Tibial artery (tissue), 4 donors: ENCODE measurements around the gene SLC25A13.

Experiments
- DNase-seq, 2 donors: peaks; one replicate each; pipeline ENCODE4 v3.0.0-alpha.2; 2019
- H3K27ac ChIP-seq, 2 donors: fragments of 200-600 bp; sonication (generic) in 1 of 2; 1 replicate in 1 of 2; 2 replicates in 1 of 2; pipeline ENCODE4 v1.5.1; 2018 to 2019; ENCODE audit warnings: mild to moderate bottlenecking in 1 of 2
- H3K27me3 ChIP-seq, 2 donors: fragments of 200-600 bp; sonication (generic) in 1 of 2; one replicate each; pipeline versions ENCODE4 v1.5.1 to v1.6.0; 2016 to 2019
- H3K36me3 ChIP-seq, 3 donors: fragments of 200-600 bp; sonication (generic) in 2 of 3; one replicate each; pipeline ENCODE4 v1.5.1; 2016 to 2019; ENCODE audit warnings: mild to moderate bottlenecking in 2 of 3
- H3K4me1 ChIP-seq, 4 donors: fragments of 200-600 bp; sonication (generic) in 2 of 4; 1 replicate in 3 of 4; 2 replicates in 1 of 4; pipeline ENCODE4 v1.5.1; 2016 to 2019
- H3K4me3 ChIP-seq, 2 donors: fragments of 200-600 bp; sonication (generic) in 1 of 2; 1 replicate in 1 of 2; 2 replicates in 1 of 2; pipeline ENCODE4 v1.5.1; 2018 to 2019; ENCODE audit warnings: mild to moderate bottlenecking in 2 of 2
- H3K9me3 ChIP-seq, 3 donors: fragments of 200-600 bp; sonication (generic) in 1 of 3; one replicate each; pipeline ENCODE4 v1.5.1; 2016 to 2019
- intact Hi-C: fragments of 100-400 bp; cut with DNase I; formaldehyde crosslinking; loops from one replicate; pipeline ENCODE4 v1.15.0; 2023; ENCODE audit warnings: low total_unique reads
- TF ChIP-seq, protein P1 (sequence below), 2 experiments: fragments of 200-600 bp in 1 of 2; fragments of 450-650 bp in 1 of 2; IDR thresholded peaks; one replicate each; pipeline ENCODE4 v1.5.1; 2017 to 2019; ENCODE audit warnings: antibody characterized with exemption in 2 of 2, mild to moderate bottlenecking in 1 of 2, moderate library complexity in 1 of 2

Gene SLC25A13

DNA sequence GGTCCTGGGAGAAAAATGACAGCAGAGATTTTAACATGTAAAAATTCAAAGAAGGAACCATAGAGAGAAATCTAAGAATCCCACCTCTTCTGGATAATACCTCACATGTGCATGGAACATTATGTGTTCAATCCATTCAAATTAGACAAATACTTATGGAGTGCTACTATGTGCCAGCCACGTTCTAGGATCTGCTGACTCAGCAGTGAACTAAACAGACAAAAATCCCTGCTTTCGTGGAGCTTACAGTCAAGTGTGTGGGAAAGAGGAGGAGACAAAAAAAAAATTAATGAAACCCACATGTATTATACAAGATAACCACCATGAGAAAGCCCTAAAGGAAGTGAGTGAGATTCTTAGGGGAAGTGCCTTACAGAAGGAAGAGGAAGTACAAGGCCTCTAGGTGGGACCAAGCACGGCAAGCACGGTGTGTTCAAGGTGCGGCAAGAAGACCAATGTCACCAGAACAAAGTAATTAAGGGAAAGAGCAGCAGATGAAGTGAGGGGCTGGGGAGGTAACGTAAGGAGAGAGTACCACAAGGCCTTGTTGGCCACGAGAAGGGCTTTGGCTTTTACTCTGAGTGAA, 71.0 kb downstream of the SLC25A13 start:
- no peak for DNase-seq
- no peaks in the 10 kb centered on the region for H3K27me3 ChIP-seq
- no peak overlapping the region for H3K27ac ChIP-seq
- peaks cover 0 to 6% (median 0%) of the 10 kb centered on the region in 4 donors for H3K4me1 ChIP-seq
- H3K36me3 ChIP-seq = no peaks in the 10 kb centered on the region
- no peaks in the 10 kb centered on the region for H3K9me3 ChIP-seq
- TF ChIP-seq, protein P1, sequence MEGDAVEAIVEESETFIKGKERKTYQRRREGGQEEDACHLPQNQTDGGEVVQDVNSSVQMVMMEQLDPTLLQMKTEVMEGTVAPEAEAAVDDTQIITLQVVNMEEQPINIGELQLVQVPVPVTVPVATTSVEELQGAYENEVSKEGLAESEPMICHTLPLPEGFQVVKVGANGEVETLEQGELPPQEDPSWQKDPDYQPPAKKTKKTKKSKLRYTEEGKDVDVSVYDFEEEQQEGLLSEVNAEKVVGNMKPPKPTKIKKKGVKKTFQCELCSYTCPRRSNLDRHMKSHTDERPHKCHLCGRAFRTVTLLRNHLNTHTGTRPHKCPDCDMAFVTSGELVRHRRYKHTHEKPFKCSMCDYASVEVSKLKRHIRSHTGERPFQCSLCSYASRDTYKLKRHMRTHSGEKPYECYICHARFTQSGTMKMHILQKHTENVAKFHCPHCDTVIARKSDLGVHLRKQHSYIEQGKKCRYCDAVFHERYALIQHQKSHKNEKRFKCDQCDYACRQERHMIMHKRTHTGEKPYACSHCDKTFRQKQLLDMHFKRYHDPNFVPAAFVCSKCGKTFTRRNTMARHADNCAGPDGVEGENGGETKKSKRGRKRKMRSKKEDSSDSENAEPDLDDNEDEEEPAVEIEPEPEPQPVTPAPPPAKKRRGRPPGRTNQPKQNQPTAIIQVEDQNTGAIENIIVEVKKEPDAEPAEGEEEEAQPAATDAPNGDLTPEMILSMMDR (IDR thresholded peaks at IDR 0.05) = no peak
- intact Hi-C loops = no loop called here
- H3K4me3 ChIP-seq = no peak overlapping the region

GRCh38 chr7:96248405-96248804, 73.5 kb downstream of the SLC25A13 start:
- Histone ChIP-seq H3K27ac (no peak overlapping the region), H3K27me3 (no peaks in the 10 kb centered on the region), H3K4me1 (peaks cover 0 to 6% (median 0%) of the 10 kb centered on the region in 4 donors), H3K9me3 (no peaks in the 10 kb centered on the region), H3K4me3 (no peak overlapping the region), H3K36me3 (no peaks in the 10 kb centered on the region)
- intact Hi-C loops = no loop called here
- TF ChIP-seq, protein P1 (IDR thresholded peaks at IDR 0.05) = no peak
- DNase-seq = no peak

- H3K27me3 ChIP-seq = no peaks in the 10 kb centered on the region
- no peak overlapping the region for H3K4me3 ChIP-seq
- no peaks in the 10 kb centered on the region for H3K9me3 ChIP-seq
- DNase-seq = no peak
- no peak overlapping the region for H3K27ac ChIP-seq
- TF ChIP-seq, protein P1 (IDR thresholded peaks at IDR 0.05) = no peak
- intact Hi-C loops = no loop called here
- H3K36me3 ChIP-seq = no peaks in the 10 kb centered on the region
- H3K4me1 ChIP-seq = no peaks in the 10 kb centered on the region
These were observed 75.0 kb downstream of the SLC25A13 start for GRCh38 chr7:96246919-96247318.

DNA sequence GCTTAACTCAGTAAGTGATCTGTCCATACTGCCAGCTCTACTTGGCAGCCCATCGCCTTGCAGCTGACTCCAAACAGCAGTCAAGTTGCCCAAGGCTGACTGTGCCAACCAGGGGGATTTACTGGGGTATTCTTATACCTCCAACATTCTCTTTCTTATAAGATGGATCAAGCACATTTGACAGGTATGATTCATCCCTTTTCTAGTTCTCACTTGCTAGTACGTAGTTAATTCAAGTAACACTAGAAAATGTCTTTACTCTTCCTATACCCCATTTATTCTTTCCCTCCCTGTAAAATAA, 77.0 kb downstream of the SLC25A13 start:
- no peaks in the 10 kb centered on the region for H3K27me3 ChIP-seq
- H3K9me3 ChIP-seq = no peaks in the 10 kb centered on the region
- H3K27ac ChIP-seq = no peak overlapping the region
- no peaks in the 10 kb centered on the region for H3K4me1 ChIP-seq
- no peaks in the 10 kb centered on the region for H3K36me3 ChIP-seq
- TF ChIP-seq, protein P1 (IDR thresholded peaks at IDR 0.05) = no peak
- no peak overlapping the region for H3K4me3 ChIP-seq
- no peak for DNase-seq
- intact Hi-C loops = no loop called here

- Histone ChIP-seq H3K27me3 (no peaks in the 10 kb centered on the region), H3K4me1 (no peaks in the 10 kb centered on the region), H3K4me3 (no peak overlapping the region), H3K36me3 (no peaks in the 10 kb centered on the region), H3K9me3 (no peaks in the 10 kb centered on the region), H3K27ac (no peak overlapping the region)
- no peak for DNase-seq
- TF ChIP-seq, protein P1 (IDR thresholded peaks at IDR 0.05) = no peak
- intact Hi-C loops = no loop called here
These were observed 77.5 kb downstream of the SLC25A13 start for GRCh38 chr7:96244244-96244991.
